Measurements from ENCODE around the gene USP24.

USP24 gene

DNA sequence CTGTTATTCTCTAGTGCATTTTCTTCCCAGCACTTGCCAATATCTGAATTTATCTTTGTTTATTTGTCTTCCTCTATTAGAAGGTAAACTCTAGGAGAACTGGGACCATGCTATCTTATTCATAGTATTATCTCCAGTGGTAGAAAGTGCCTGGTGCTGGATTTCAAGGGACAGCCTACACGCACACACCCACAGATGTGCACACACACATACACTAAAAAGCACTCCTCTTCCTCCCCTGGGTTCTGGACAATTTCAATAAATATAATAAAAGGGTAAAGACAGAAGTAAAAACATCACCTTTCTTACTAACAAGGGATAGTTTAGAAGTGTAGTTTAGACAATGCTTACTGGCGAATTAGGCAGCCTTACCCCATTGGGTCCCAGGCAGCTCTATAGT is 28.5 kb upstream of the USP24 start:
- TF ChIP-seq CTCF (conservative IDR thresholded peaks at IDR 0.05; ENCODE audit: low read depth, low read length) = no peak
- DNase-seq (ENCODE audit: low read depth) = no peak
- H3K4me3 ChIP-seq (ENCODE audit: low read depth, low read length) = no peak overlapping the region

- no peak for DNase-seq (ENCODE audit: low read depth)
- H3K4me3 ChIP-seq (ENCODE audit: low read depth, low read length) = no peak overlapping the region
- TF ChIP-seq CTCF (conservative IDR thresholded peaks at IDR 0.05; ENCODE audit: low read depth, low read length) = no peak
Measured at GRCh38 chr1:55239548-55239947, 24.4 kb upstream of the USP24 start.

DNA sequence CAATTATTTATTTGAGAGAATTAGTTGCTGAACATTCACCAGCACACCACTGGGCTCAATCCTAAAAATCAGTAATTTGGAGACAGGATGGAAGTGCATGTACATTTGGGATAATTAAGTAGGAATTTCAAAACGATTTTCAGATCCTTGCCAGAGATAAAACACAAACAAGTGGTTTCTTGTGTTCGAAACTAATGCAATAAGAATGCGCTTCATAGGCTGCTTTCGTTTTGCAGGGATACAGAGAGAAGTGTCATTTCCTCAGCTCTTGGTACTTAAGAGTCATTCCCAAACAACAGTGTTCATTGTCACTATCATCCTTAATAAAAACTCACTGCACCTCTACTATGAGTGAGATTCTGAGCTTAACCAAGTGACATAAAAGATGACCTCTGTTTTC is 20.6 kb upstream of the USP24 start:
- DNase-seq (ENCODE audit: low read depth) = peak; percentile 83
- TF ChIP-seq CTCF (conservative IDR thresholded peaks at IDR 0.05; ENCODE audit: low read depth, low read length) = no peak
- H3K4me3 ChIP-seq (ENCODE audit: low read depth, low read length) = peak overlapping the region; percentile 6

DNA sequence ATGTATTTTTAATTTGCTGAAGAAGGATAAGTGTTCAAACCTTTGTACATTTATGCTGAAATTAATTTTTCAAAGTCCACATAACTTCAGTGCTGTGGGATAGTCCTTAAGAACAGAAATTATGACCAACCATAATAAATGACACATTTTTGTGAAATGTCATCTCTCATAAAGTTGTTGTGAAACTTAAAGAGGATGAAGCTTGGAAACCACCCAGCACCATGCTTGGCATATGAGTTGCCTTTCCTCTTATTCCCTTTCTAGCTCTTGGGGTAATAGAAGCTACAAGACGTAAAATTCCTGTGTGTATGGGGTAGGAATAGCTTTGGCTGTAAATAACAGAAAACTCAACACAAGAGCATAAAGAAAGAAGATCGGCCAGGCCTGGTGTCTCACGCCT is 18.9 kb upstream of the USP24 start:
- TF ChIP-seq CTCF (conservative IDR thresholded peaks at IDR 0.05; ENCODE audit: low read depth, low read length) = no peak
- no peak for DNase-seq (ENCODE audit: low read depth)
- H3K4me3 ChIP-seq (ENCODE audit: low read depth, low read length) = no peak overlapping the region

GRCh38 chr1:55233145-55233777 is 18.1 kb upstream of the USP24 start:
- H3K4me3 ChIP-seq (ENCODE audit: low read depth, low read length) = no peak overlapping the region
- DNase-seq (ENCODE audit: low read depth) = no peak
- TF ChIP-seq CTCF (conservative IDR thresholded peaks at IDR 0.05; ENCODE audit: low read depth, low read length) = no peak

DNA sequence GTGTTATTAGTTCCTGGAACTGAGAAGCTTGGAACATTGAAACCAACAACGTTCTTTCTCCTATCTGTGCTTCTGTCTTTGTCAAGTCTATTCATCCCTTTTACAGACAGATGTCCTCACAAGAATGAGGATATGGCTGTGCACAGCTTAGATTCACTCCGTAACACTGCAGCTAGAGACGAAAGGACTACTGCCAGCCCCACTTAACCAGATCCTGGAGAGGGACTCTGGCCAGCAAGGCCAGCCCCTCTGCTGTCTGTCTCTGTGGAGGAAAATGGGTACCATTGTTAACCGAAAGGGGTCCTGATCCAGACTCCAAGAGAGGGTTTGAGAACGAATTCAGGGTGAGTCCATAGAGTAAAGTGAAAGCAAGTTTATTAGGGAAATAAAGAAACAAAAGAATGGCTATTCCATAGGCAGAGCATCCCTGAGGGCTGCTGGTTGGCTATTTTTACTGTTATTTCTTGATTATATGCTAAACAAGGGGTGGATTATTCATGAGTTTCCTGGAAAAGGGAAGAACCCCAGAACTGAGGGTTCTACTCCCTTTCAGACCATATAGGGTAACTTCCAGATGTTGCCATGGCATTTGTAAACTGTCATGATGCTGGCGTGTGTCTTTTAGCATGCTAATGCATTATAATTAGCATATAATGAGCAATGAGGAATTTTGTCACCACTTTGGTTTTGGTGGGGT is 17.4 kb upstream of the USP24 start:
- TF ChIP-seq CTCF (conservative IDR thresholded peaks at IDR 0.05; ENCODE audit: low read depth, low read length) = no peak
- DNase-seq (ENCODE audit: low read depth) = no peak
- no peak overlapping the region for H3K4me3 ChIP-seq (ENCODE audit: low read depth, low read length)

- no peak overlapping the region for H3K4me3 ChIP-seq (ENCODE audit: low read depth, low read length)
- DNase-seq (ENCODE audit: low read depth) = no peak
- TF ChIP-seq CTCF (conservative IDR thresholded peaks at IDR 0.05; ENCODE audit: low read depth, low read length) = no peak
Measured at GRCh38 chr1:55231745-55232144, 16.6 kb upstream of the USP24 start.
